Measurements from ENCODE around the gene PCDH9. TPM values are rescaled to one million over a fixed set of nuclear protein-coding genes. Genes with fewer than 3 reads are reported as not detected.

PCDH9 gene
- total RNA-seq, 1 donor from 2014 or later: 1.9 TPM

- Mint-ChIP-seq H3K9me3 (ENCODE audit: unreplicated experiment) (no peaks in the 10 kb centered on the region), H3K27me3 (ENCODE audit: unreplicated experiment) (no peaks in the 10 kb centered on the region), H3K4me1 (ENCODE audit: unreplicated experiment) (no peaks in the 10 kb centered on the region), H3K36me3 (ENCODE audit: low read depth, unreplicated experiment) (no peaks in the 10 kb centered on the region), H3K4me3 (ENCODE audit: unreplicated experiment) (no peak overlapping the region), H3K27ac (ENCODE audit: unreplicated experiment) (no peak overlapping the region)
- DNase-seq (ENCODE audit: low spot score): no peak
- no peak for TF ChIP-seq CTCF (IDR thresholded peaks at IDR 0.05; ENCODE audit: unreplicated experiment)
These were observed 8.4 kb downstream of the PCDH9 start for GRCh38 chr13:67221630-67222226.

- Mint-ChIP-seq H3K9me3 (ENCODE audit: unreplicated experiment) (no peaks in the 10 kb centered on the region), H3K36me3 (ENCODE audit: low read depth, unreplicated experiment) (no peaks in the 10 kb centered on the region), H3K27ac (ENCODE audit: unreplicated experiment) (no peak overlapping the region), H3K27me3 (ENCODE audit: unreplicated experiment) (no peaks in the 10 kb centered on the region), H3K4me3 (ENCODE audit: unreplicated experiment) (no peak overlapping the region), H3K4me1 (ENCODE audit: unreplicated experiment) (no peaks in the 10 kb centered on the region)
- TF ChIP-seq CTCF (IDR thresholded peaks at IDR 0.05; ENCODE audit: unreplicated experiment): no peak
- no peak for DNase-seq (ENCODE audit: low spot score)
These were observed 11.0 kb downstream of the PCDH9 start for GRCh38 chr13:67219113-67219512.

- no peak for DNase-seq (ENCODE audit: low spot score)
- H3K4me3 Mint-ChIP-seq (ENCODE audit: unreplicated experiment): no peak overlapping the region
- H3K9me3 Mint-ChIP-seq (ENCODE audit: unreplicated experiment): no peaks in the 10 kb centered on the region
- no peak overlapping the region for H3K27ac Mint-ChIP-seq (ENCODE audit: unreplicated experiment)
- H3K36me3 Mint-ChIP-seq (ENCODE audit: low read depth, unreplicated experiment): no peaks in the 10 kb centered on the region
- TF ChIP-seq CTCF (IDR thresholded peaks at IDR 0.05; ENCODE audit: unreplicated experiment): no peak
- no peaks in the 10 kb centered on the region for H3K27me3 Mint-ChIP-seq (ENCODE audit: unreplicated experiment)
- no peaks in the 10 kb centered on the region for H3K4me1 Mint-ChIP-seq (ENCODE audit: unreplicated experiment)
These were observed 12.3 kb downstream of the PCDH9 start for GRCh38 chr13:67217880-67218279.

- Mint-ChIP-seq H3K4me1 (ENCODE audit: unreplicated experiment) (no peaks in the 10 kb centered on the region), H3K36me3 (ENCODE audit: low read depth, unreplicated experiment) (no peaks in the 10 kb centered on the region), H3K27ac (ENCODE audit: unreplicated experiment) (no peak overlapping the region), H3K27me3 (ENCODE audit: unreplicated experiment) (no peaks in the 10 kb centered on the region), H3K4me3 (ENCODE audit: unreplicated experiment) (no peak overlapping the region), H3K9me3 (ENCODE audit: unreplicated experiment) (no peaks in the 10 kb centered on the region)
- no peak for TF ChIP-seq CTCF (IDR thresholded peaks at IDR 0.05; ENCODE audit: unreplicated experiment)
- no peak for DNase-seq (ENCODE audit: low spot score)
These were observed 13.3 kb downstream of the PCDH9 start for GRCh38 chr13:67216864-67217263.

GRCh38 chr13:67210208-67210607 lies 19.9 kb downstream of the PCDH9 start:
- Mint-ChIP-seq H3K27me3 (ENCODE audit: unreplicated experiment) (no peaks in the 10 kb centered on the region), H3K4me3 (ENCODE audit: unreplicated experiment) (no peak overlapping the region), H3K4me1 (ENCODE audit: unreplicated experiment) (no peaks in the 10 kb centered on the region), H3K27ac (ENCODE audit: unreplicated experiment) (no peak overlapping the region), H3K36me3 (ENCODE audit: low read depth, unreplicated experiment) (no peaks in the 10 kb centered on the region), H3K9me3 (ENCODE audit: unreplicated experiment) (no peaks in the 10 kb centered on the region)
- TF ChIP-seq CTCF (IDR thresholded peaks at IDR 0.05; ENCODE audit: unreplicated experiment): no peak
- DNase-seq (ENCODE audit: low spot score): no peak

Data from endothelial cell (in vitro differentiated cells).